PC-9 (cell line): ENCODE results near the gene CEP112. TPM values are rescaled to one million over a fixed set of nuclear protein-coding genes. Genes with fewer than 3 reads are reported as not detected.

Experiments
- BruUV-seq: library from RNA; stranded (reverse); fragments of 400-500 nt; replicated peaks from 2 replicates; lab custom pipeline; 2021; lab: Mats Ljungman, UMichigan
- CTCF ChIA-PET: fragments of 300-600 bp; sonication (Branson Sonifier 250); formaldehyde crosslinking; loops from one replicate; lab custom pipeline; 2022; ENCODE audit warnings: antibody characterized with exemption; lab: Charles Lee
- POLR2A ChIA-PET: fragments of 300-600 bp; sonication (Branson Sonifier 250); formaldehyde crosslinking; loops from one replicate; lab custom pipeline; 2022; ENCODE audit warnings: antibody characterized with exemption; ENCODE audit not compliant: unreplicated experiment; lab: Charles Lee
- DNase-seq, 2 experiments: peaks; one replicate each; pipeline versions ENCODE4 v3.0.0 to v3.0.0-alpha.2; 2015 to 2022; ENCODE audit warnings: mixed read lengths in 1 of 2
- H2AFZ ChIP-seq: fragments of 200-600 bp; sonication (generic); 2 replicates; pipeline ENCODE4 v1.8.1; 2017; ENCODE audit warnings: antibody characterized with exemption
- H3F3A ChIP-seq: fragments of 200-600 bp; sonication (generic); 2 replicates; pipeline ENCODE4 v1.8.1; 2017; ENCODE audit warnings: antibody characterized with exemption, mild to moderate bottlenecking, low read depth; ENCODE audit not compliant: insufficient read depth
- H3K27ac ChIP-seq: fragments of 200-600 bp; sonication (generic); 2 replicates; pipeline ENCODE4 v1.6.1; 2016; ENCODE audit warnings: mixed run types
- H3K27me3 ChIP-seq: fragments of 200-600 bp; sonication (generic); 2 replicates; pipeline ENCODE4 v1.6.1; 2016; ENCODE audit warnings: low read depth, mixed run types; ENCODE audit not compliant: insufficient read depth
- H3K36me3 ChIP-seq: fragments of 200-600 bp; sonication (generic); 2 replicates; pipeline ENCODE4 v1.6.1; 2016; ENCODE audit warnings: low read depth, mixed run types
- H3K4me1 ChIP-seq: fragments of 200-600 bp; sonication (generic); replicated peaks from 2 replicates; pipeline ENCODE4 v1.6.1; 2016; ENCODE audit warnings: mixed run types; ENCODE audit not compliant: insufficient read depth
- H3K4me2 ChIP-seq: fragments of 200-600 bp; sonication (generic); 2 replicates; pipeline ENCODE4 v1.6.1; 2017; ENCODE audit warnings: mixed run types
- H3K4me3 ChIP-seq: fragments of 200-600 bp; sonication (generic); 2 replicates; pipeline ENCODE4 v1.6.1; 2016; ENCODE audit warnings: mixed run types
- H3K79me2 ChIP-seq: fragments of 200-600 bp; sonication (generic); 2 replicates; pipeline ENCODE4 v1.6.1; 2017; ENCODE audit warnings: low read depth, mixed run types
- H3K9me2 ChIP-seq: fragments of 200-600 bp; sonication (generic); 2 replicates; pipeline ENCODE4 v1.8.1; 2017; ENCODE audit warnings: mild to moderate bottlenecking; ENCODE audit not compliant: insufficient read depth
- H3K9me3 ChIP-seq: fragments of 200-600 bp; sonication (generic); 2 replicates; pipeline ENCODE4 v1.8.1; 2016; ENCODE audit warnings: low read depth; ENCODE audit not compliant: insufficient read depth
- H4K20me1 ChIP-seq: fragments of 200-600 bp; sonication (generic); 2 replicates; pipeline ENCODE4 v1.8.1; 2017; ENCODE audit not compliant: insufficient read depth
- CTCF ChIP-seq: fragments of 200-600 bp; sonication (generic); conservative IDR thresholded peaks from 2 replicates; pipeline ENCODE4 v1.6.1; 2017; ENCODE audit warnings: mixed run types, antibody characterized with exemption, mild to moderate bottlenecking, moderate library complexity
- EZH2 ChIP-seq: fragments of 200-600 bp; sonication (generic); IDR thresholded peaks from 2 replicates; pipeline ENCODE4 v1.8.0; 2017; ENCODE audit warnings: antibody characterized with exemption, low read depth
- intact Hi-C: fragments of 100-400 bp; cut with micrococcal nuclease; formaldehyde crosslinking; loops from one replicate; pipeline ENCODE4 v1.10.0; 2022; ENCODE audit not compliant: unreplicated experiment
- total RNA-seq: library from RNA; stranded (reverse); gene quantifications from 2 replicates; pipeline ENCODE4 v1.2.3, GENCODE V29; 2021

CEP112 gene
- total RNA-seq, 1 experiment from 2014 or later: 4.3 TPM

GRCh38 chr17:65638221-65638975, 553.5 kb downstream of the CEP112 start:
- Histone ChIP-seq H3K79me2 (no peaks in the 10 kb centered on the region), H3K4me3 (no peak overlapping the region), H3K9me2 (no peaks in the 10 kb centered on the region), H3K27ac (no peak overlapping the region), H3K4me2 (no peak overlapping the region), H3K4me1 (peaks cover 18% of the 10 kb centered on the region), H3K36me3 (no peaks in the 10 kb centered on the region), H2AFZ (no peak overlapping the region), H4K20me1 (no peaks in the 10 kb centered on the region), H3F3A (peaks cover 17% of the 10 kb centered on the region), H3K9me3 (no peaks in the 10 kb centered on the region), H3K27me3 (no peaks in the 10 kb centered on the region)
- BruUV-seq: no TSS peak
- intact Hi-C loops: no loop called here
- CTCF ChIA-PET: no interaction called here
- TF ChIP-seq EZH2 (no peak), CTCF (no peak)
- POLR2A ChIA-PET: no interaction called here
- DNase-seq: no peak

GRCh38 chr17:65637786-65638185, 554.1 kb downstream of the CEP112 start:
- intact Hi-C loops: no loop called here
- no TSS peak for BruUV-seq

GRCh38 chr17:65634533-65634932, 557.4 kb downstream of the CEP112 start:
- Histone ChIP-seq H3K36me3 (no peaks in the 10 kb centered on the region), H3K9me2 (no peaks in the 10 kb centered on the region), H3F3A (peaks cover 29% of the 10 kb centered on the region), H3K4me2 (peak overlapping the region; percentile 52), H3K9me3 (no peaks in the 10 kb centered on the region), H4K20me1 (no peaks in the 10 kb centered on the region), H3K4me1 (peaks cover 31% of the 10 kb centered on the region), H3K27me3 (no peaks in the 10 kb centered on the region), H3K79me2 (no peaks in the 10 kb centered on the region), H3K27ac (peak overlapping the region; percentile 76), H3K4me3 (no peak overlapping the region), H2AFZ (no peak overlapping the region)
- no peak for TF ChIP-seq EZH2
- TF ChIP-seq CTCF: no peak
- intact Hi-C loops: no loop called here
- POLR2A ChIA-PET: no interaction called here
- peak in 1 of 2 experiments; percentile 81 for DNase-seq
- CTCF ChIA-PET: no interaction called here
- no TSS peak for BruUV-seq

More at GRCh38 chr17:65637786-65638185, 554.1 kb downstream of the CEP112 start:
- no peak overlapping the region for H3K4me3 ChIP-seq
- H3K36me3 ChIP-seq: no peaks in the 10 kb centered on the region
- no peaks in the 10 kb centered on the region for H3K9me2 ChIP-seq
- no peak overlapping the region for H3K27ac ChIP-seq
- POLR2A ChIA-PET: no interaction called here
- H3F3A ChIP-seq: peaks cover 23% of the 10 kb centered on the region
- no peaks in the 10 kb centered on the region for H3K9me3 ChIP-seq
- H3K79me2 ChIP-seq: no peaks in the 10 kb centered on the region
- H3K4me2 ChIP-seq: no peak overlapping the region
- DNase-seq: no peak
- no peaks in the 10 kb centered on the region for H4K20me1 ChIP-seq
- CTCF ChIA-PET: no interaction called here
- no peak for TF ChIP-seq CTCF
- no peak for TF ChIP-seq EZH2
- H3K27me3 ChIP-seq: no peaks in the 10 kb centered on the region
- peaks cover 24% of the 10 kb centered on the region for H3K4me1 ChIP-seq
- H2AFZ ChIP-seq: no peak overlapping the region
